Aorta (tissue), 5 donors: Measurements from ENCODE around the gene GRIA1. TPM values are rescaled to one million over a fixed set of nuclear protein-coding genes. Genes with fewer than 3 reads are reported as not detected.

Source experiments
- ATAC-seq: fragments of 200-7000 bp; cut with Tn5 transposase; one replicate; pipeline ENCODE4 v1.9.1; 2022; ENCODE audit warnings: moderate library complexity; ENCODE audit not compliant: low FRiP score
- DNase-seq, 2 donors: peaks; one replicate each; pipeline ENCODE4 v3.0.0-alpha.2; 2020
- H3K27ac ChIP-seq, 2 donors: one replicate each; pipeline ENCODE4 v1.5.1; 2013; ENCODE audit warnings: low read length in 2 of 2, mild to moderate bottlenecking in 2 of 2, moderate library complexity in 2 of 2, control low read depth in 1 of 2, inconsistent platforms in 1 of 2, low read depth in 1 of 2
- H3K27me3 ChIP-seq, 2 donors: one replicate each; pipeline ENCODE4 v1.6.1; 2013; ENCODE audit warnings: control low read depth in 1 of 2, low read length in 1 of 2, mild to moderate bottlenecking in 1 of 2, moderate library complexity in 1 of 2; ENCODE audit not compliant: insufficient read depth in 2 of 2, control insufficient read depth in 1 of 2
- H3K36me3 ChIP-seq, 2 donors: one replicate each; pipeline ENCODE4 v1.6.1; 2013; ENCODE audit warnings: control low read depth in 1 of 2, low read length in 1 of 2, mild to moderate bottlenecking in 1 of 2; ENCODE audit not compliant: insufficient read depth in 2 of 2, control insufficient read depth in 1 of 2
- H3K4me1 ChIP-seq, 2 donors: one replicate each; pipeline ENCODE4 v1.6.1; 2013; ENCODE audit warnings: low read length in 2 of 2, control low read depth in 1 of 2, mild to moderate bottlenecking in 1 of 2, moderate library complexity in 1 of 2; ENCODE audit not compliant: insufficient read depth in 2 of 2, control insufficient read depth in 1 of 2
- H3K4me3 ChIP-seq, 2 donors: one replicate each; pipeline ENCODE4 v1.5.1; 2013; ENCODE audit warnings: low read length in 2 of 2, control low read depth in 1 of 2, mild to moderate bottlenecking in 1 of 2
- H3K9me3 ChIP-seq: one replicate; pipeline ENCODE4 v1.6.1; 2013; ENCODE audit warnings: mild to moderate bottlenecking, low read length; ENCODE audit not compliant: control insufficient read depth
- WGBS, 2 donors: extraction: QIAGEN DNeasy Blood & Tissue Kit; methylation state at CpG; one replicate each; pipeline ENCODE4 v1.1.7; 2013; 5-methylcytosine and 5-hydroxymethylcytosine counted together
- intact Hi-C, 2 donors: fragments of 100-400 bp; cut with DNase I; formaldehyde crosslinking; loops; one replicate each; pipeline versions ENCODE4 v1.14.2 to v1.15.0; 2022
- polyA plus RNA-seq, 2 donors: library from polyadenylated mRNA; stranded (reverse); fragments of 200-250 nt; gene quantifications; one replicate each; pipeline ENCODE4 v1.2.3, GENCODE V29; 2013
- total RNA-seq, 2 donors: library from RNA; stranded (reverse); fragmentation: NEBNext Ultra II Directional; extraction: Animal tissue kit (Norgen Biotek cat#: 25700); gene quantifications; one replicate each; pipeline ENCODE4 v1.2.1, GENCODE V29; 2021
- donor health status: healthy with polysubstance abuse.
- donor health status: Bipolar disorder and iron deficiency.
- donor health status: DM: no; HTN: no; CAD: no.
- donor health status: DM: no; HTN: no; CAD: no.
- donor health status: DM: yes; HTN: yes; CAD: no.

GRIA1 gene
- total and polyA plus RNA-seq, 4 donors = 6.3 to 20.2 (median 7.0) TPM

- Histone ChIP-seq H3K9me3 (no peaks in the 10 kb centered on the region), H3K4me1 (no peaks in the 10 kb centered on the region), H3K4me3 (no peak overlapping the region), H3K27ac (no peak overlapping the region), H3K27me3 (no peaks in the 10 kb centered on the region), H3K36me3 (no peaks in the 10 kb centered on the region)
- intact Hi-C loops = no loop called here
- DNase-seq (no peak), ATAC-seq (no peak)
- WGBS, 2 donors = 17 to 20% methylated on average over 2 of the region's 2 CpGs
Measured at GRCh38 chr5:153486771-153487170, 3.7 kb upstream of the GRIA1 start.

DNA sequence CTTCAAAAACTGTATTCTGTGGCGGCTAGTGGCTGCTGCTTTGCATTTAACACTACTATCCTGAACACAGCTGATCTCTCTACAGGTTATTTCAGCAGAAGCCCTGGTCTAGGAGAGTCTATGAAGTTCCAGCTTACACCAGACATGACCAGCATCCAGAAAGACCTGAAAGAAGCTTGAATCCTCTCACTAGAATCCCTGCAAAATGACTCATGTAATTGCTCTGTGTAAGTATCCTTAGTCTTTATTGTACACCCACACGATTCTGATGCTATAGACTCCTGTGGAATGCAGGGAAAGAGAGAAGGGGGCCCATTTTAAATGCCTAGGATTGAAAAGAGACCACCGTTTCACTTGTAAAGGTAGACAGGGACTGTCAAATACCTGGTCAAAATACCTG is 859 bp upstream of the GRIA1 start:
- Histone ChIP-seq H3K9me3 (no peaks in the 10 kb centered on the region), H3K4me1 (no peaks in the 10 kb centered on the region), H3K27me3 (no peaks in the 10 kb centered on the region), H3K27ac (no peak overlapping the region), H3K36me3 (no peaks in the 10 kb centered on the region), H3K4me3 (no peak overlapping the region)
- DNase-seq (no peak), ATAC-seq (no peak)
- intact Hi-C loops = loop anchor here (10.0 kb wide), 3 partner anchors 135 to 475 kb away; no protein-coding TSS in a partner anchor
- 94 to 96% methylated on average over 3 of the region's 3 CpGs for WGBS, 2 donors

DNA sequence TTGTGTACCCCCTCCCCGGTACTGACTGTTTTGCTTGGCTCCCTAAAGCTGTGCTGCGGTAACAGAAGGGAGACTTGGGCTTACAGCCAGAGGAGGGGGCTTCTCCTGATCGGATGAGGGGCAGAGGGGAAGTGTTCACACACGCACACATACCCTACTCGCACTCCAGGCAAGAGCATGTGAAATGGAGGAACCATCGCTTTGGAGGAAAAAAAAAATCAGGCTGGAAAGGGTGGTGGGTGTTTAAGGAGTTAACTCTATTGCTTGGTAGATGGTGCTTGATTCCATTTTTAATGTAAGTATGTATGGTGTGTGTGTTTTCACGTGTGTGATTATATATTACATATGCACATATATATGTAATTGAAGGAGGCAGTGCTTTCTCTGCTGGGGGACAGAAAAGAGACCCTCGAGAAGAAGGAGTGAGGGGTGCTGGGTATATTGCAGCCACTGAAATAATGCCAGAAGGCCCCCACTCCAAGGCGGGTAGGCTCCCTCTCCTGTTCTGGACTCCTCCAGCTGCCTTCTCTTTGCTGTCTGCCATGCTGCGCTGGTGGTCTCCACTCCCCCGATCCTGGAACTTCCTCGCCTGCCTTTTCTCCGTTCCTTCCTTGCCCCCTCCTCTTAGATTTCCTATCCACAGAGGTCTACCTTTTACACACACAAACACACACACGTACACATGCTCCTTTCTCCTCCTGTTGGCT is 721 bp downstream of the GRIA1 start:
- intact Hi-C loops = loop anchor here (10.0 kb wide), 3 partner anchors 134 to 474 kb away; no protein-coding TSS in a partner anchor
- Histone ChIP-seq H3K4me1 (no peaks in the 10 kb centered on the region), H3K27ac (no peak overlapping the region), H3K36me3 (no peaks in the 10 kb centered on the region), H3K4me3 (peak overlapping the region; percentile 81 to 91), H3K27me3 (no peaks in the 10 kb centered on the region), H3K9me3 (no peaks in the 10 kb centered on the region)
- ATAC-seq (no peak), DNase-seq (no peak)
- 28 to 31% methylated on average over 14 of the region's 14 CpGs for WGBS, 2 donors

- Histone ChIP-seq H3K4me3 (peak overlapping the region in 1 of 2 donors; percentile 91), H3K27ac (no peak overlapping the region), H3K9me3 (no peaks in the 10 kb centered on the region), H3K4me1 (no peaks in the 10 kb centered on the region), H3K36me3 (no peaks in the 10 kb centered on the region), H3K27me3 (no peaks in the 10 kb centered on the region)
- WGBS, 2 donors = 74 to 80% methylated on average over 8 of the region's 8 CpGs
- intact Hi-C loops = loop anchor here (10.0 kb wide), 3 partner anchors 133 to 473 kb away; no protein-coding TSS in a partner anchor
- no peak for ATAC-seq
- DNase-seq = no peak
Measured at GRCh38 chr5:153491856-153492255, 1.4 kb downstream of the GRIA1 start.

DNA sequence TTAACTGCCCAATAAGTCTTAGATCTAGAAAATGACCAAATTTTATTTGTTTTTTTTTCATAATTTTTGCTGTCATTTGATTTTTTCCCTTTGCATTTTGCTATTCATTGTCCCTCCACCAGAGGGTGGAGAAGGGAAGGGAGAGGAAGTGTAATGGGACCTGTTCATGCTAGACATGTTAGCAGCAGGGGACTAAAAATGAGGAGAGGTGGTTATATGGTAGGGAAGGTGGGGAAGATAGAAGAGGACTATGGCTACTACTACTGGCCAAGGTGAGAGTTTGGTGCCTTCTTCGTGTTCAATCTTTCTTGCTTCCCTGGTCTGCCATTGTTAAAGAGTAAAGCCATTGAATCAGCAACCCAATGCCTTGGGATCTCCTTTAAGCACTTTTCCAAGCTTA is 6.4 kb downstream of the GRIA1 start:
- Histone ChIP-seq H3K36me3 (no peaks in the 10 kb centered on the region), H3K27ac (peak overlapping the region in 1 of 2 donors; percentile 28), H3K4me3 (no peak overlapping the region), H3K4me1 (no peaks in the 10 kb centered on the region), H3K9me3 (no peaks in the 10 kb centered on the region), H3K27me3 (no peaks in the 10 kb centered on the region)
- no peak for DNase-seq
- intact Hi-C loops = loop anchor here (2.0 to 10.0 kb wide), 4 partner anchors 128 to 468 kb away; no protein-coding TSS in a partner anchor
- 72 to 82% methylated on average over 1 of the region's 1 CpG for WGBS, 2 donors
- ATAC-seq = no peak

GRCh38 chr5:153498516-153498915 is 8.0 kb downstream of the GRIA1 start:
- no peak overlapping the region for H3K27ac ChIP-seq
- ATAC-seq = no peak
- H3K4me3 ChIP-seq = no peak overlapping the region
- no peaks in the 10 kb centered on the region for H3K36me3 ChIP-seq
- no peaks in the 10 kb centered on the region for H3K9me3 ChIP-seq
- no peaks in the 10 kb centered on the region for H3K27me3 ChIP-seq
- intact Hi-C loops = loop anchor here (10.0 kb wide), 3 partner anchors 126 to 466 kb away; no protein-coding TSS in a partner anchor
- H3K4me1 ChIP-seq = no peaks in the 10 kb centered on the region
- no peak for DNase-seq

- ATAC-seq = no peak
- H3K27me3 ChIP-seq = no peaks in the 10 kb centered on the region
- DNase-seq = no peak
- H3K36me3 ChIP-seq = peaks cover 0 to 2% of the 10 kb centered on the region in 2 donors
- H3K4me1 ChIP-seq = no peaks in the 10 kb centered on the region
- intact Hi-C loops = loop anchor here in 1 of 2 donors (10.0 kb wide), 1 partner anchor 55 kb away; no protein-coding TSS in a partner anchor
- 78 to 87% methylated on average over 2 of the region's 2 CpGs for WGBS, 2 donors
- no peak overlapping the region for H3K4me3 ChIP-seq
- no peaks in the 10 kb centered on the region for H3K9me3 ChIP-seq
- H3K27ac ChIP-seq = no peak overlapping the region
Measured at GRCh38 chr5:153500178-153500577, 9.7 kb downstream of the GRIA1 start.

- Histone ChIP-seq H3K9me3 (no peaks in the 10 kb centered on the region), H3K4me1 (peaks cover 0 to 6% of the 10 kb centered on the region in 2 donors), H3K36me3 (peaks cover 0 to 2% of the 10 kb centered on the region in 2 donors), H3K27me3 (no peaks in the 10 kb centered on the region), H3K4me3 (no peak overlapping the region), H3K27ac (no peak overlapping the region)
- WGBS, 2 donors = 95 to 97% methylated on average over 3 of the region's 3 CpGs
- intact Hi-C loops = loop anchor here in 1 of 2 donors (10.0 kb wide), 1 partner anchor 50 kb away; no protein-coding TSS in a partner anchor
- no peak for ATAC-seq
- DNase-seq = no peak
Measured at GRCh38 chr5:153504726-153505125, 14.3 kb downstream of the GRIA1 start.

- DNase-seq (no peak), ATAC-seq (no peak)
- Histone ChIP-seq H3K4me3 (no peak overlapping the region), H3K36me3 (peaks cover 0 to 2% of the 10 kb centered on the region in 2 donors), H3K27me3 (no peaks in the 10 kb centered on the region), H3K4me1 (peaks cover 0 to 8% of the 10 kb centered on the region in 2 donors), H3K27ac (no peak overlapping the region), H3K9me3 (no peaks in the 10 kb centered on the region)
- intact Hi-C loops = loop anchor here in 1 of 2 donors (10.0 kb wide), 1 partner anchor 46 kb away; no protein-coding TSS in a partner anchor
- 74 to 80% methylated on average over 1 of the region's 1 CpG for WGBS, 2 donors
Measured at GRCh38 chr5:153508700-153509099, 18.2 kb downstream of the GRIA1 start.
